OCI-LY1 (cell line): ENCODE data around the gene ACOT12.

Experiments
- CTCF ChIP-seq: fragments of 200-600 bp; sonication (generic), shearing (Covaris generic); IDR thresholded peaks from 2 replicates; pipeline ENCODE4 v1.5.1; 2017; ENCODE audit warnings: mild to moderate bottlenecking, antibody characterized with exemption, low read length, moderate library complexity, mixed read lengths
- EZH2 ChIP-seq: fragments of 200-600 bp; sonication (generic), shearing (Covaris generic); IDR thresholded peaks from 2 replicates; pipeline ENCODE4 v1.8.0; 2017; ENCODE audit warnings: borderline replicate concordance, mixed run types, mild to moderate bottlenecking, antibody characterized with exemption, low read length, moderate library complexity, mixed read lengths

- TF ChIP-seq CTCF (no peak), EZH2 (no peak)
These were observed 67.4 kb downstream of the ACOT12 start for GRCh38 chr5:81326554-81326953.
